ENCODE data around the gene GLRA1.

The GLRA1 gene

GRCh38 chr5:151924564-151925301 lies at the start of gene GLRA1:
TSS of gene GLRA1 (minus strand) at chr5:151924851. CDS start at chr5:151924549, 302 bp downstream.
- DNase-seq = no peak

- DNase-seq = no peak
Observed at GRCh38 chr5:151970885-151971284, 46.2 kb upstream of the GLRA1 start.

- no peak for DNase-seq
Observed at GRCh38 chr5:151967865-151968264, 43.2 kb upstream of the GLRA1 start.

- DNase-seq = no peak
Observed at GRCh38 chr5:151966046-151966445, 41.4 kb upstream of the GLRA1 start.

GRCh38 chr5:151964471-151964870 lies 39.8 kb upstream of the GLRA1 start:
- no peak for DNase-seq

GRCh38 chr5:151961557-151961956 lies 36.9 kb upstream of the GLRA1 start:
- no peak for DNase-seq

GRCh38 chr5:151958111-151958510 lies 33.5 kb upstream of the GLRA1 start:
- DNase-seq = no peak

- no peak for DNase-seq
Observed at GRCh38 chr5:151956725-151957124, 32.1 kb upstream of the GLRA1 start.

- DNase-seq = no peak
Observed at GRCh38 chr5:151954255-151954654, 29.6 kb upstream of the GLRA1 start.

GRCh38 chr5:151953833-151954232 lies 29.2 kb upstream of the GLRA1 start:
- no peak for DNase-seq

GRCh38 chr5:151952238-151952637 lies 27.6 kb upstream of the GLRA1 start:
- no peak for DNase-seq

- DNase-seq = no peak
Observed at GRCh38 chr5:151950706-151951105, 26.1 kb upstream of the GLRA1 start.

- no peak for DNase-seq
Observed at GRCh38 chr5:151949701-151950308, 25.2 kb upstream of the GLRA1 start.

- DNase-seq = no peak
Observed at GRCh38 chr5:151949113-151949512, 24.5 kb upstream of the GLRA1 start.

GRCh38 chr5:151947931-151948608 lies 23.4 kb upstream of the GLRA1 start:
- DNase-seq = no peak

GRCh38 chr5:151937851-151938250 lies 13.2 kb upstream of the GLRA1 start:
- no peak for DNase-seq

- DNase-seq = no peak
Observed at GRCh38 chr5:151935135-151935695, 10.6 kb upstream of the GLRA1 start.

GRCh38 chr5:151931260-151931659 lies 6.6 kb upstream of the GLRA1 start:
- no peak for DNase-seq

GRCh38 chr5:151926188-151926587 lies 1.5 kb upstream of the GLRA1 start:
- DNase-seq = no peak

GRCh38 chr5:151925340-151925739 lies 689 bp upstream of the GLRA1 start:
- DNase-seq = no peak

GRCh38 chr5:151923866-151924476 lies 680 bp downstream of the GLRA1 start:
- DNase-seq = no peak

- DNase-seq = no peak
Observed at GRCh38 chr5:151921916-151922315, 2.7 kb downstream of the GLRA1 start.

- no peak for DNase-seq
Observed at GRCh38 chr5:151917904-151918303, 6.7 kb downstream of the GLRA1 start.

Measured in NCI-H1436 (cell line).